Measurements from ENCODE around the gene DNMT3A. TPM values are rescaled to one million over a fixed set of nuclear protein-coding genes. Genes with fewer than 3 reads are reported as not detected.
A peak's percentile ranks its signal among the peaks of the same experiment; 100 is the strongest.

DNMT3A gene
- total RNA-seq, 2 experiments from 2014 or later, result 43.2 to 45.5 TPM

DNA sequence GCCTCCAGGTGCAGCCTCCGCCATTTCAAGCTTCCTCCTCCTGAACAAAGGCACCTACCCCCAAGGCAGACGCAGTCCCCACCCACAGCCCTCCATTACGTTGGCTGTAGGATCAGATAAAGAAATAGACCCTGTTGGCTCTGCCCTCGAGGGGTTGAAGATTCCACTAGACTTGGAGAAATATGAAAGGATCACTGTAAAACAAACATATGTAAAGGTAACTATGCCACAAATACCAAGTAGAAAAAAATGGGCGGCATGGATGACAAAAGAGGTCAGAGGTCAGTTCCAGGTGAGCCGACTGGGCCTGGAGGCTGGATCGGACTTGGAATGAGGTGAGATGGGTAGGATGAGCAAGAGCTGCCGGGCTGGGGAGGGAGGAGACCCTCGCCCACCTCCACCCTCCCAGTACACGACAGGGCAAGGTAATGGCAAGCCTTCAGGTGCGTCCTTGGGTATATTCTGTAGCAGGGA lies 88.5 kb downstream of the DNMT3A start:
- peaks cover 12% of the 10 kb centered on the region for H3K36me3 Mint-ChIP-seq (ENCODE audit: low read depth)

DNA sequence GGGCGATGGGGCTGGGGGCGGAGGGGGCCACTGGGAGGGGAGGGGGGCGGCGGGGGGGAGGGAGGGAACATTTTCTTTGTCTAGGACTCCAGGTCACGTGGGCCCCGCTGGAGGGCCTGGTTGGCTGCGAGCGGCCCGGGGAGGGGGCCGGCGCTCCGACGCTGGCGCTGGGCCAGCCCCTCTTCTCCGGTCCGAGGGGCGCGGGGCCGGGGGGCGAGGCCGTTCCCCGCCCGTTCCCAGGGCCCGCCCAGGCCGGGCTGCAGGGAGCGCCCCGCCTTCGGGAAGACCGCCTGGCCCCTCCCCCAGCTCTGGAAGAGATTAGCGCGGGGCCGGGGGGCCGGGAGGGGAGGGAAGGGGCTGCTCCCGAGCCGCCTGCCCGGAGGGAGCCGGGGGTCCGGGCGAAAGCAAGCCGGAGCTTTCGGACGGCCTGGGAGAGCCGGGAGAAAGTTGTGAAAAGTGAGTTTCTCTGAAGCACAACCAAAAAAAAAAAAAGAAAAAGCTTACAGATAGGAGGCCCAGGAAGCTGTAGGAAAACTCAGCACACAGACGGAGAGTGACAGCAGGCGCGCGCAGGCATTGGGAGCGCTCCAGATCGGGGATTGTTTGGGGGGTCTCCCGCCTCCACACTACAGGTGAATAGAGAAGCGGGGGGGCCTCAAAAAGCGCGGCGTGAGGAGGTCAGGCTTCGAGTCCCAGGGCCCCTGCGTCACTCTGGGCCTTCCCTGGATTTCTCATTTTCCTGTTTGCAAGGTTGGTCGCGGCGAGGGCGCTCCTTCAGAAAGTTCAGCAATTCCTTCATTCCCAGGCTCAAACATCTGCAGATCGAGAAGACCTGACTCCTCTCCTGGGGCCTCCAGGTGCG lies 89.2 kb downstream of the DNMT3A start:
- H3K27me3 Mint-ChIP-seq, result no peaks in the 10 kb centered on the region
- H3K36me3 Mint-ChIP-seq (ENCODE audit: low read depth), result peaks cover 13% of the 10 kb centered on the region
- ChIA-PET CTCF (interaction anchor here (1.2 kb wide), 1 partner anchor 24 kb away, joined by 6 read pairs; no protein-coding TSS in a partner anchor), POLR2A (interaction anchor here (0.9 to 2.5 kb wide), 11 partner anchors 10 to 62 kb away, joined by 3 to 18 read pairs (median 5); no protein-coding TSS in a partner anchor)
- DNase-seq, result peak; percentile 63
- H3K4me1 Mint-ChIP-seq, result peaks cover 15% of the 10 kb centered on the region
- H3K4me3 Mint-ChIP-seq, result peak overlapping the region; percentile 76
- H3K9me3 Mint-ChIP-seq, result no peaks in the 10 kb centered on the region
- no peak overlapping the region for H3K27ac Mint-ChIP-seq

More for the DNA sequence above, 88.5 kb downstream of the DNMT3A start:
- Mint-ChIP-seq H3K9me3 (no peaks in the 10 kb centered on the region), H3K27ac (no peak overlapping the region), H3K4me1 (peaks cover 15% of the 10 kb centered on the region), H3K27me3 (no peaks in the 10 kb centered on the region), H3K4me3 (peak overlapping the region; percentile 47)
- CTCF ChIA-PET, result interaction anchor here (1.2 kb wide), 1 partner anchor 23 kb away, joined by 6 read pairs; no protein-coding TSS in a partner anchor
- POLR2A ChIA-PET, result interaction anchor here (1.0 to 2.5 kb wide), 6 partner anchors 11 to 63 kb away, joined by 3 to 18 read pairs (median 6); no protein-coding TSS in a partner anchor
- no peak for DNase-seq

DNA sequence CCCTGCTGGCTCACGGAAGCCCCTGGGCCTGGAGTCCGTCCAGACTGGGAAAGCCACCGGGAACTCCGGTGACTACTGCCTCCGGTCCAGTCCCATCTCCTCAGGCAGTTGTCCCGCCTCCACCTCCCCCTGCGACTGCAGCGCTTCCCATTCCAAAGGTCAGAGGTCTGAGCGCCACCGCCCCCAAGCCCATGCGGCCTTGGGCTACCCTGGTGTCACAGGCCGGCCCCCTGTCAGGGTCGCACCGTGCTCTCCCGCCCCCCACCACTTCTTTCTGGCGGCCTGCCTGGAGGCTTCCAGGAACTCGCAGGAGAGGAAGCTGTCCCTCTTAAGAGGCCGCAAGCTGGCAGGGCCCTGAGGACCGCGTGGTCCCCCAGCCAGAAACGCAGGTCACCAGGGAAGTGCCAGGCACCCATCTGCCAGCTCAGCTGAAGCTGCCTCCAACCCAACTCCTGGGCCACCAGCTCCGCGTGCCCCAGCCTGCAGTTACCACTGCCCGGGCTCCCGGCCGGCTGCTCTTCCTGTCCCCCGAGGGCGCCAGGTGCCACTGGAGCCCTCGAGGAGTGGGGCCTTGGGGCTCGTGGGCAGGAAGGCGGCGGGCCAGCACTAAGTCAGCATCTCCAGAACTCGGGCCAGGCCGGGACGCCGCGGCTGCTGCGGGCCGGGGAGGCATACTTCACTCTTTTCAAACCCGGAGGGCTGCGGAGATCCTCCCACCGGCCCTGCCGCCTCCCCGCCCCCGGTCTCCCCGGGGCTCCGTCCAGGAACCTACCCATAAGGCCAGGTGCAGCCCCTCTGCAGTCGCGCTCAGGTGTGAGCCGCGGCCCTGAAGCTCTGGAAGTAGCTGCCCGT lies 90.1 kb downstream of the DNMT3A start:
- H3K27ac Mint-ChIP-seq, result peak overlapping the region; percentile 55
- POLR2A ChIA-PET, result interaction anchor here (0.9 to 2.5 kb wide), 11 partner anchors 9 to 111 kb away, joined by 3 to 18 read pairs (median 5); no protein-coding TSS in a partner anchor
- DNase-seq, result peak; percentile 49
- no peaks in the 10 kb centered on the region for H3K27me3 Mint-ChIP-seq
- H3K4me1 Mint-ChIP-seq, result peaks cover 15% of the 10 kb centered on the region
- CTCF ChIA-PET, result interaction anchor here (0.8 to 1.2 kb wide), 4 partner anchors 22 to 111 kb away, joined by 3 to 6 read pairs (median 4); no protein-coding TSS in a partner anchor
- H3K9me3 Mint-ChIP-seq, result no peaks in the 10 kb centered on the region
- H3K36me3 Mint-ChIP-seq (ENCODE audit: low read depth), result peaks cover 19% of the 10 kb centered on the region
- H3K4me3 Mint-ChIP-seq, result peak overlapping the region; percentile 76

DNA sequence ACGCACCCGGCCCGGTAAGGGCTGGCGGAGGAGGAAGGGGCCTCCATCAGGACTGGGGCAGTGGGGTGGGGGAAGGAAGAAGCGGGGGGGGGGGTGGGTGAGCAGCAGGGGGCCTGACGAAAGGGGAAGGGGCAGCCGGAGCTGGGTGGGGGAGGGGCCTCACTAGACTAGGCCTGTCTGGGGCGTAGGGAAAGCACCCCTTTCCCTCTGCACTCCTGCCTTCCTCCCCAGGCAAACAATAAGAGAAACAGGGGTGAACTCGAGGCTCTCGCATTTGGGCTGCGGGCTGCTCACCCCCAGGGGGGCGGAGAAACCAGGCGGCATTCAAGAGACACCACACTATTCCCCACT lies 90.7 kb downstream of the DNMT3A start:
- POLR2A ChIA-PET, result interaction anchor here (0.8 to 2.5 kb wide), 12 partner anchors 9 to 308 kb away, joined by 3 to 18 read pairs (median 5); no protein-coding TSS in a partner anchor
- H3K36me3 Mint-ChIP-seq (ENCODE audit: low read depth), result peaks cover 20% of the 10 kb centered on the region
- DNase-seq, result no peak

DNA sequence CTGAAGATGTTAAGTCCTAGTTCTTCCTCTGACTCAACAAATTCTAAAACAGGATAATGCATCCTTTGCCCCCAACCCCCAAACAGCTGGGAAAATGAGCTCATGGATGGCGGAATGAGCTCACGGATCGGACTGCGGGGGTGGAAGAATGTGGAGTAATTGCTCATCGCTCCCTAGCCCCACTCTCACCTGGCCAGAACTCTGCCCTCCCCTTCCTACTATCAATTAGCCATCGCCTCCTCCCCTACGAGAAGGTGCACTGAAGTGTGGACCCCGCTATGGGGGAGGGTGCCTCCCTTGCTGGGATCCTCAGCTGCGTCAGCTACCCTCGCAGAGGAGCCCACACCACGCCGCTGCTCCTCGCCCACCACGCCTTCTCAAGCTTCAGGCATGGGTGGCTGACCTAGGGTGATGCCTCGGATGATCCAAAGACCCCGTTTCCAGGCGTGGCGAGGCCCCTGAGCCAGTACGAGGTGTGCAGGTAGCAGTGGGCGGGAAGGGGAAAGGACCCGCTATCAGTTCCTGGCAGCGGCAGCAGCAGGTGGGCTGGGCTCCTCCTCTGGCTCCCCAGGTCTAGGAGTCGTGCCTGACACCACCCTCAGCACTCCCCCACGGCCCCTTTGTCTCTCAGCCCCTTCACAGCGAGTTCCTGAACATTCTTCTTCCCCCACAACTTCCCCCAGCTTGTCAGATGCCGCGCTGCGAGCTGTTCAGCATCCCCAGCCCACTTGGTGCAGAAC lies 91.2 kb downstream of the DNMT3A start:
- Mint-ChIP-seq H3K9me3 (no peaks in the 10 kb centered on the region), H3K4me1 (peaks cover 15% of the 10 kb centered on the region), H3K4me3 (peak overlapping the region; percentile 45), H3K27ac (no peak overlapping the region), H3K36me3 (ENCODE audit: low read depth) (peaks cover 23% of the 10 kb centered on the region), H3K27me3 (no peaks in the 10 kb centered on the region)
- ChIA-PET POLR2A (interaction anchor here (0.8 to 2.2 kb wide), 8 partner anchors 11 to 308 kb away, joined by 3 to 7 read pairs (median 3); no protein-coding TSS in a partner anchor), CTCF (interaction anchor here (0.8 to 1.4 kb wide), 4 partner anchors 23 to 112 kb away, joined by 3 to 5 read pairs (median 3); no protein-coding TSS in a partner anchor)
- no peak for DNase-seq

More for the DNA sequence above, 90.7 kb downstream of the DNMT3A start:
- Mint-ChIP-seq H3K27me3 (no peaks in the 10 kb centered on the region), H3K4me3 (peak overlapping the region; percentile 76), H3K9me3 (no peaks in the 10 kb centered on the region), H3K4me1 (peaks cover 15% of the 10 kb centered on the region), H3K27ac (peak overlapping the region; percentile 55)
- CTCF ChIA-PET, result interaction anchor here (0.8 to 0.9 kb wide), 3 partner anchors 22 to 111 kb away, joined by 3 to 4 read pairs (median 3); no protein-coding TSS in a partner anchor

DNA sequence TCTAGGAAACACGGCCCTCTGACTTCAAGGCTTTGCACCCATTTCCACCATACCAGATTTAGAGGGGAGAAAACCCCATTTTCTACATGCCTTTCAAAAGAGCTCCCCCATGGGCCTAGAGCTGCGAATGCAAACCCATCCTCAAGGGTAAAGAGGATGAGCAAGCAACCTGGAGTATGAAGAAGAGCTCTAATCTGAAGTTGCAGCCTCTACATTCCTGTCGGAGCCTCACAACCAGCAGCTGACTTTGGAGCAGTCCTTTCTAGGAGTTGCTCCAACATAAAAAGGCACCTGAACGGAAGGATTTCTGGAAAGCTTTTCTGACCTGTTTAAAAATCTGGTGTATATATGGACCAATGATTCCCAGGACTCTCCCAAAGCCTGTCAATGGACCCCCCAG lies 91.9 kb downstream of the DNMT3A start:
- H3K27me3 Mint-ChIP-seq, result no peaks in the 10 kb centered on the region
- H3K9me3 Mint-ChIP-seq, result no peaks in the 10 kb centered on the region
- DNase-seq, result no peak
- ChIA-PET POLR2A (interaction anchor here (1.0 to 1.6 kb wide), 4 partner anchors 10 to 309 kb away, joined by 3 to 4 read pairs (median 3); no protein-coding TSS in a partner anchor), CTCF (interaction anchor here (0.8 to 1.4 kb wide), 4 partner anchors 24 to 112 kb away, joined by 3 to 5 read pairs (median 3); no protein-coding TSS in a partner anchor)
- H3K36me3 Mint-ChIP-seq (ENCODE audit: low read depth), result peaks cover 27% of the 10 kb centered on the region
- no peak overlapping the region for H3K4me3 Mint-ChIP-seq
- H3K4me1 Mint-ChIP-seq, result peaks cover 15% of the 10 kb centered on the region
- H3K27ac Mint-ChIP-seq, result no peak overlapping the region

DNA sequence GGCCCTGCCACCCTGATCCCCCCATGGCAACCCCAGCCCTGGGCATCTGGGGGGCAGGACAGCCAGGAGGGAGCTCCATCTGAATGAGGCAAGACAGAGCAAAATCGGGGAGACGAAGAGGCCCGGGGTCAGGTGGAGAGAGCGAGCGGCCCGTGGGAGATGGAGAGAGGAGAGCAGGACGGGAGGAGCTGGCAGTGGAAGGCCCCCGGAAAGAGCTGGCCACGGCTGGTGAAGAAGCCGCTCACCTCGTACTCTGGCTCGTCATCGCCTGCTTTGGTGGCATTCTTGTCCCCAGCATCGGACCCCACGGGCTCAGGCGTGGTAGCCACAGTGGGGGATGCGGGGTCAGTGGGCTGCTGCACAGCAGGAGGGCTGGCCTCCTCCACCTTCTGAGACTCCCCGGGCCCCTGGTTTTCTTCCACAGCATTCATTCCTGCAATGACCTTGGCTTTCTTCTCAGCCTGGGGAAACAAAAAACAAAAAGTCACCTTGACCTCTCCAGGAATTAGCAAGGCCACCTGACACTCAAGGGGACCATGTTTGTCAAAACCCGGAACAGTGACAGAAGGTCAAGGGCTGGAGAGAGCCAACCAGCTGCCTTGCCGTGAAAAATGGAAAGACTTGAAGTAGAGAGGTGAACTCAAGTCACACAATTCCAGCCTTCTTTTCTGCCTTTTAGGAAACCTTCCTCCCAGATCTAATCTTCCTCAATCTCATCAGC lies 93.8 kb downstream of the DNMT3A start:
- no peak for DNase-seq
- no peaks in the 10 kb centered on the region for H3K9me3 Mint-ChIP-seq
- no peak overlapping the region for H3K4me3 Mint-ChIP-seq
- peaks cover 12% of the 10 kb centered on the region for H3K4me1 Mint-ChIP-seq
- CTCF ChIA-PET, result no interaction called here
- no peak overlapping the region for H3K27ac Mint-ChIP-seq
- no peaks in the 10 kb centered on the region for H3K27me3 Mint-ChIP-seq
- peaks cover 26% of the 10 kb centered on the region for H3K36me3 Mint-ChIP-seq (ENCODE audit: low read depth)
- POLR2A ChIA-PET, result no interaction called here

DNA sequence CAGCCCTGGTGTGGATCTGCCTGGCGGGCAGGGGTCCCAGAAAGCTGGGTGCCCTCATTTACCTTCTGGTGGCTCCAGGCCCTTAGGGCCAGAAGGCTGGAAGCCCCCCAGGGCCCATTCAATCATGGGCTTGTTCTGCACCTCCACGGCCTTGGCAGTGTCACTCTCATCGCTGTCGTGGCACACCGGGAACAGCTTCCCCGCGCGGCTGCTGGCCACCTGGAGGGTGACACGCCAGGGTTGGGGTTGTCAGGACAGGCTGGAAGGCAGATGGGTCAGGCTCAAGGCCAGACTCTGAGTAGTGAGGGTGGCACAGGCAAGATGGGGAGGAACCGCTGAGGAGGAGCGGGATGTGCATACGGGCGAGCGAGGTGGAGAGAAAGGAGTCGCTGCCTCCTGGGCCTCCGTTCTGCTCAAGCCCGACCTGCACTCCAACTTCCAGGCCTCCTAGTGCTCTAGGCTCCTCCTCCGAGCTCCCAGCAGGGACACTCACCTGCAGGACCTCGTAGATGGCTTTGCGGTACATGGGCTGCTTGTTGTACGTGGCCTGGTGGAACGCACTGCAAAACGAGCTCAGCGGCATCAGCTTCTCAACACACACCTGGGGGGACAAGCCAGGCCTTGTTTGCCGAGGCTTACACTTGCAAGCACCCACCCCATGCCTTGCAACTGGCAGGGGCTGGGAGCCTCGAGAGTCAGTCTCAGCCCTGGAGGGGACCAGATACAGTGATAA lies 95.0 kb downstream of the DNMT3A start:
- Mint-ChIP-seq H3K27me3 (no peaks in the 10 kb centered on the region), H3K36me3 (ENCODE audit: low read depth) (peaks cover 34% of the 10 kb centered on the region), H3K9me3 (no peaks in the 10 kb centered on the region), H3K27ac (no peak overlapping the region), H3K4me3 (no peak overlapping the region), H3K4me1 (peaks cover 8% of the 10 kb centered on the region)
- CTCF ChIA-PET, result no interaction called here
- POLR2A ChIA-PET, result no interaction called here
- no peak for DNase-seq

DNA sequence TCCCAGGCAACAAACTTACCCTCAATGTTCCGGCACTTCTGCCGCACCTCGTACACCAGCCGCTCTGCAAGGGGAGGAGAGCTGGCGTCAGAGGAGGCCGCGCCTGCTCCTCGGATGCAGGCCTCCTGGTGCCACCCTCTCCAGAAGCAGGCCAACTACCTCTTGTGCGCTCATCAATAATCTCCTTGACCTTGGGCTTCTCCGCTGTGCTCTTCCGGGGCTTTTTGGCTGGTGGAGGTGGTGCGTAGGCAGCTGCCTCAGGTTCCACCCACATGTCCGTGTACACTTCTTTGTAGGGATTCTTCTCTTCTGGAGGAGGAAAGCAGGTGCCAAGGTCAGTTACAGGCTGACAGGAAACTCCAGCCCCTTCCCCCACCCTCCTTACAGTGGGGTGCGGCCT lies 95.7 kb downstream of the DNMT3A start:
- no peak overlapping the region for H3K27ac Mint-ChIP-seq
- POLR2A ChIA-PET, result no interaction called here
- no peaks in the 10 kb centered on the region for H3K27me3 Mint-ChIP-seq
- DNase-seq, result no peak
- CTCF ChIA-PET, result no interaction called here
- peaks cover 40% of the 10 kb centered on the region for H3K36me3 Mint-ChIP-seq (ENCODE audit: low read depth)
- H3K9me3 Mint-ChIP-seq, result no peaks in the 10 kb centered on the region
- no peak overlapping the region for H3K4me3 Mint-ChIP-seq
- H3K4me1 Mint-ChIP-seq, result peaks cover 3% of the 10 kb centered on the region

DNA sequence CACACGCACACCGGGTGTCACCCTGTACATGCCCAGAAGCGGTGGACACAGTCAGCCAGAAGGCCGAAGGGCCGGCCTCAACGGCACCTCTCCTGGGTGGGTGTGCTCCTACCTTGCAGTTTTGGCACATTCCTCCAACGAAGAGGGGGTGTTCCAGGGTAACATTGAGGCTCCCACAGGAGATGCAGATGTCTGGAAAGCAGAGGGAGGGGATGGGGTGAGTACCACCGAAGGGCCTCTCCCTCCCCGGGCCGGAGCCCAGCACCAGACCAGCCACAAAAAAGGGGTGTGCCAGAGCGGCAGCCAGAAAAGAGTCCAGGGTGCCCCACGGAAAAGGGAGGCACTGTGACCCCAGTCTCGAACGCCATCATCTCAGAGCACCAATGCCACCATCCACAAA lies 96.6 kb downstream of the DNMT3A start:
- ChIA-PET POLR2A (no interaction called here), CTCF (no interaction called here)
- Mint-ChIP-seq H3K27me3 (no peaks in the 10 kb centered on the region), H3K4me1 (no peaks in the 10 kb centered on the region), H3K36me3 (ENCODE audit: low read depth) (peaks cover 47% of the 10 kb centered on the region), H3K9me3 (no peaks in the 10 kb centered on the region), H3K27ac (no peak overlapping the region), H3K4me3 (no peak overlapping the region)
- DNase-seq, result no peak

DNA sequence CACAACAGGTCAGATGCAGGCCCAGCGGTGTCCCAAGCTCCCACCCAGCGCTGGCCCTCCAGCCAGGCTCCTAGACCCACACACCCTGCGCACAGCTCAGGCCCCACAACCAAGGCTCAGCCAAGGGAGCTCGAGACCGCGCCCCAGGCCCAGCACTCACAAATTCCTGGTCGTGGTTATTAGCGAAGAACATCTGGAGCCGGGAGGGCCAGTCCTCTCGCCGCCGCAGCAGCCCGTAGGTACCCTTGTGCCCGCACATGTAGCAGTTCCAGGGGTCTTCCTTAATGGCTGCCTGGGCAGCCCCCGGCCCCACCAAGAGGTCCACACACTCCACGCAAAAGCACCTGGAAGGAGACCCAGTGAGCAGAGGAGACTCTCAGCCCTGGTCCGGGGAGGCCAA lies 97.7 kb downstream of the DNMT3A start:
- Mint-ChIP-seq H3K4me3 (no peak overlapping the region), H3K27me3 (no peaks in the 10 kb centered on the region), H3K36me3 (ENCODE audit: low read depth) (peaks cover 52% of the 10 kb centered on the region), H3K9me3 (no peaks in the 10 kb centered on the region), H3K27ac (no peak overlapping the region), H3K4me1 (no peaks in the 10 kb centered on the region)
- DNase-seq, result no peak
- ChIA-PET POLR2A (no interaction called here), CTCF (interaction anchor here (1.4 kb wide), 1 partner anchor 16 kb away, joined by 7 read pairs; no protein-coding TSS in a partner anchor)
